Omental fat pad (tissue), 4 donors: ENCODE results near the gene NAALADL2. TPM values are rescaled to one million over a fixed set of nuclear protein-coding genes. Genes with fewer than 3 reads are reported as not detected.

ENCODE experiments used
- ATAC-seq: fragments of 150-250 bp; one replicate; pipeline ENCODE4 v1.9.1; 2016; ENCODE audit warnings: mild to moderate bottlenecking, moderate library complexity; ENCODE audit not compliant: low FRiP score
- DNase-seq: peaks from one replicate; pipeline ENCODE4 v3.0.0-alpha.2; 2019; ENCODE audit warnings: low spot score
- total RNA-seq, 4 donors: library from RNA; depleted of rRNA; stranded (reverse); fragments of >200 nt; gene quantifications; one replicate each; pipeline ENCODE4 v1.1.0, GENCODE V29; 2016
- TF ChIP-seq, protein P1 (sequence below), 3 donors: fragments of 450-650 bp; IDR thresholded peaks; one replicate each; pipeline ENCODE4 v1.5.1; 2016 to 2017; ENCODE audit warnings: antibody characterized with exemption in 3 of 3, mild to moderate bottlenecking in 3 of 3, moderate library complexity in 2 of 3

NAALADL2 gene
- total RNA-seq, 4 donors from 2014 or later: 6.5 to 15.1 (median 8.0) TPM

DNA sequence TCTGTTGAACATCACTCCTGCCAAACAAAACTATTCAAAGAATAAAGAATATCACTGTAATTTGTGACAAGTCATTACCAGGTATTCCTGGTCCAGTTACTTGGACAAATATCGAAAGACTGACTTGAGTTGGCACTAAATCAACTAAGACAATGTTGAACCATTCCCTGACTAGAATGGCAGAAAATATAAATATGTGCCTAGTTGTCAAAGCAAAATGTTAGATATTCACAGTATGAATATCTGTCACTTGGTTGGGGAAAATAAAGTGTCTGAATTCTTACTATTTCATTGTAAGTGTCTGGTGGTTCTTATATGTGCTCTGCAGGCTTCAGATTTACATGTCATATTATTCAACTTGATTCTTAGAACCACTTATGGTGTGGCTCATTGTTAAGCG lies 470.2 kb downstream of the NAALADL2 start:
- ATAC-seq (no peak), DNase-seq (no peak)
- TF ChIP-seq, protein P1, sequence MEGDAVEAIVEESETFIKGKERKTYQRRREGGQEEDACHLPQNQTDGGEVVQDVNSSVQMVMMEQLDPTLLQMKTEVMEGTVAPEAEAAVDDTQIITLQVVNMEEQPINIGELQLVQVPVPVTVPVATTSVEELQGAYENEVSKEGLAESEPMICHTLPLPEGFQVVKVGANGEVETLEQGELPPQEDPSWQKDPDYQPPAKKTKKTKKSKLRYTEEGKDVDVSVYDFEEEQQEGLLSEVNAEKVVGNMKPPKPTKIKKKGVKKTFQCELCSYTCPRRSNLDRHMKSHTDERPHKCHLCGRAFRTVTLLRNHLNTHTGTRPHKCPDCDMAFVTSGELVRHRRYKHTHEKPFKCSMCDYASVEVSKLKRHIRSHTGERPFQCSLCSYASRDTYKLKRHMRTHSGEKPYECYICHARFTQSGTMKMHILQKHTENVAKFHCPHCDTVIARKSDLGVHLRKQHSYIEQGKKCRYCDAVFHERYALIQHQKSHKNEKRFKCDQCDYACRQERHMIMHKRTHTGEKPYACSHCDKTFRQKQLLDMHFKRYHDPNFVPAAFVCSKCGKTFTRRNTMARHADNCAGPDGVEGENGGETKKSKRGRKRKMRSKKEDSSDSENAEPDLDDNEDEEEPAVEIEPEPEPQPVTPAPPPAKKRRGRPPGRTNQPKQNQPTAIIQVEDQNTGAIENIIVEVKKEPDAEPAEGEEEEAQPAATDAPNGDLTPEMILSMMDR (IDR thresholded peaks at IDR 0.05): no peak

DNA sequence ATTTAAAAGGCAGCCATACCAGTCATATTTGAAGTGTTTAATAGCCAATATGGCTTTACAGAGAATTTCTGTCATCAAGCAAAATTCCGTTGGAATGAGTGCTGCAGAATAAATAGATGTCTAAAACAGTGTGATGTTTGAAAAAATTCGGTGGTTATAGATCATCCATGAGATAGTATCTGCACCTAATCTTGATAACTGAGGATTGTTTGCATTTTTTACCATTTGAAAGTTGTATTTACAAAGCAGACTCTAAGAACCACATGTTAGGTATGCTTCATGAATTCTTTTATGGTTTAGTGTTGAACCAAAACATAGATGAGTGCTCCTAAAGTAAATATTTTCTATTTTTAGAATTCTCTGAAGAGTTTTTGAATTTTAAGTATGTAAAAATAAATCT lies 476.1 kb downstream of the NAALADL2 start:
- ATAC-seq (no peak), DNase-seq (no peak)
- TF ChIP-seq, protein P1 (IDR thresholded peaks at IDR 0.05): no peak

DNA sequence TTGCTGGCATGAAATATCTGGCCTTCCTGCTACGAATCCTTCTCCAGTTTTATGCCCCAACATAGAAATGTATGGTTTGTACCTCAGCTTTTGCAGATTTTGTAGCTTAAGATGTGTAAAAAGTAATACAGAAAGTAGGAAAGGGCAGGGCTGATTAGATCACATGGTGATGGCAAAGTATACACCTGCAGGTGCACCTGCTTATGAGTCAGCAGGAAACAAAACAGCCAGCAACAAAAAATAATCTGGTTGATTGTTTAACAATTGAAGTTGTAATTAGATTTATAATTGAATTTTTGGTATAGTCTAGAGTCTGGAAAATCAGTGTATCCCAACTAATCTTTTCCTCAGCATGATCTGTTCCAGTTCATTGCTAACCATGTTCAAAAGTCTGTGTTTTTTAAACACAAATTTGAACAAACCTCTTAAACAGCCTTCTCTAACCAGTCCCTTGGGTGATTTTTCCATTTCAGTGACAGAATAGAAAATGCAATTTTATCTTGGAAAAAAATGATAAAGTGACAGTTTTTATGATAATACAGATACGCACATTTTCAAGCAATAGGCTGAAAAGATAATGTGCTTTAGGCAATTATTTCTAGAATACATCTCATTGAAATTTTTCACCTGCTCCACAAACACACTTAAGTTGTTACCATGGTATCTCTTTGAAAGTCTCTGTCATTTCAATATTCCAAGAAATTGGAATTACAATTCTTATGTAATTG lies 477.4 kb downstream of the NAALADL2 start:
- no peak for DNase-seq
- TF ChIP-seq, protein P1 (IDR thresholded peaks at IDR 0.05): no peak
- ATAC-seq: no peak

DNA sequence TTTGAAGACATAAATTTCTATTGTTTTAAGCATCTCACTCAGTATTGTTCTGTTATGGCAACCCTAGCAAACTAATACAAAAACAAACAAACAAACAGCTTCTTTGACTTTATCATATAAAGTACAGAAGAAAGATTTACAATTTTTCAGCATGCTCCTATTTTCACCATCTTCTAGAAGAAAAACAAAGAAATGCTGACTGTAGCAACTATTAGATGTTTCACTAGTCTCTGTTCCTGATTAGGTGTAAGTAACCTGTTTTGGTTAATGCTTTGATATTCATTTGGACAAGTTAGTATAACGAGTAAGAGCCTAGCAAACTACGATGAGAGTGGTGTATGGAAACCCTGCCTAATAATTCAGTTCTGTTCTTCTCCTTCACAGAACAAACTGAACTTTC lies 478.5 kb downstream of the NAALADL2 start:
- DNase-seq (no peak), ATAC-seq (no peak)
- TF ChIP-seq, protein P1 (IDR thresholded peaks at IDR 0.05): no peak

DNA sequence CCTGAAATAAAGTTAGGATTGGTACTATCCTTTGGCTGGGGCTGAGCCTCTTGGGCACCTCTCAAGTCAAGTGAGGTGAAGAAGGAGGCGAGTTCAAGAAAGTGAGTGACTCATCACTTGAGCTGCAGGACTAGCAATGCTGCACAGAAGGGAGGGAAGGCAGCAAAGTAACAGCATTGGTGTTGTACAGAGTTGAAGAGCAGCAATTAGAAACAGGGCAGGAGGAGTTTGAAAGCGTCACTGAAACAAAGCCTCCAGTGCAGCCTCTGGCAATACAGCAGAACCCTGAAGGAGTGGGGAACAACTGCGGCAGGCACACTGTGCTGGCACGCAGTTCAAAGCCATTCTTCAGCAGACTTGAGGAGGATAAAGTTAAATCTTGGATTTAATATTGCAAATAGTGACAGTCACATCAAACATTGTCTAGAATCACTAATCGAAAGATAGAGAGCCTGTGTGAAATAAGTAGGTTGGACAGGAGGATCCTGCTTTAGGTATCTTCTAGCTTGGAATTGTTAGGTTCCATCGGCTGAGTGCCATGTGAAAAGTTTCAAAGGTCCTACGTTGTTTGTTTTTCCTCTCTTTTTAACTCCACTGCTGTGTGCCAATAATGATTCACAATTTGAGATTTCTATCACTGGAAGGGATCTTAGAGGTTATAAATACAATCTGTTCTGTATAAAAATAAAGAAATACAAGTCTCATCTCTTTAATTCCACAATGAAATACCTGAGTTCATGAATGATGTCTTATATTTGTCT lies 479.8 kb downstream of the NAALADL2 start:
- DNase-seq: no peak
- TF ChIP-seq, protein P1 (IDR thresholded peaks at IDR 0.05): no peak
- ATAC-seq: no peak

DNA sequence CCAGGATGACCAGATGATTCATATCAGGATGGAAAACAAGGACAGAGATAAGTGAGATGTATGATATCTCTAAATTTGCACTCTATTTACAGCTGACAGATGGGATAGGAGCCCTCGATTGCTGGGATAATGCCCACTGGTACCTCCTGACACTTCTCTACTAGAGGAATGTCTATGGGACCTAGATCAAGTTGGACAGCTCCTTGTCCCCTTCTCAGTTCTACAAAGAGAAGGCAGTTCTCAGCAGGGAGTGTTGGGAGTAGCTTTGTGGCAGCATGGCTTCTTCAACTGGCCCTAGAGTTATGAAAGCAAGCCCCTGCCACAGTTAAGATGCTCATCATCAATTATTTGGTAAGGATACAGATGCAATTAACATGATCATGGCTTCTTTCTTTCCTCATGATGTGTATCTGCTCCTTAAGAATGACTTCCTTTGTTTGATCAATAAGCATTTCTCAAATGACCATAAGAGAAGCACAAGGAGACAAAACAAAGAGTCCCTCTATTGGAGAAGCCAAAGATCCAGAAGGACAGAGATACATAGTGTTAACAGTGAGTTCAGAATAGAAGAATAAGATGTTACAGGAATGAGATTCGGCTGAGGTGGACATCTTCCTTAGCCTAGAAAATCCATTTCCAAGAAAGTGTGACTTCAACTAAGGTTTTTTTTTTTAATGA lies 481.3 kb downstream of the NAALADL2 start:
- TF ChIP-seq, protein P1 (IDR thresholded peaks at IDR 0.05): no peak
- no peak for ATAC-seq
- no peak for DNase-seq
